HepG2 (cell line): Measurements from ENCODE around the gene ATP1A2. TPM values are rescaled to one million over a fixed set of nuclear protein-coding genes. Genes with fewer than 3 reads are reported as not detected.

Source experiments
- ATAC-seq: fragments of 200-7000 bp; cut with Tn5 transposase; 3 replicates; pipeline ENCODE4 v1.9.1; 2020; ENCODE audit warnings: mild to moderate bottlenecking, moderate library complexity
- BruUV-seq: library from RNA; stranded (reverse); fragments of 400-500 nt; replicated peaks from 2 replicates; lab custom pipeline; 2021; lab: Mats Ljungman, UMichigan
- CTCF ChIA-PET: fragments of 300-600 bp; formaldehyde crosslinking; extraction: SDS; loops from one replicate; lab custom pipeline; 2021; ENCODE audit warnings: low total read pairs, inconsistent platforms, low intra/inter-chr PET ratio; lab: Yijun Ruan, JAX
- POLR2A ChIA-PET: fragments of 350-600 bp; sonication (Branson Sonifier 250); formaldehyde crosslinking; loops from one replicate; lab custom pipeline; 2020; ENCODE audit warnings: antibody characterized with exemption, inconsistent platforms; lab: Yijun Ruan, JAX
- DNase-seq: peaks from one replicate; pipeline ENCODE4 v3.0.0-alpha.2; 2015; ENCODE audit warnings: low spot score
- FAIRE-seq: peaks from 3 replicates; lab custom pipeline; 2011; peaks lifted over from hg19 to GRCh38; lab: Jason Lieb, UNC
- H2AFZ ChIP-seq: one replicate; pipeline ENCODE4 v1.6.1; 2011; ENCODE audit warnings: low read length, inconsistent platforms
- H3K27ac ChIP-seq: fragments of 300-600 bp; 3 replicates; pipeline ENCODE4 v1.8.0; 2011; ENCODE audit warnings: mixed run types, mild to moderate bottlenecking, mixed read lengths, low read length, inconsistent platforms; ENCODE audit not compliant: insufficient read depth; ENCODE audit errors: extremely low read length
- H3K27me3 ChIP-seq, 2 experiments: fragments of 200-600 bp in 1 of 2; 2 replicates in 1 of 2; 3 replicates in 1 of 2; pipeline versions ENCODE4 v1.6.0 to v1.8.0; 2011; ENCODE audit warnings: low read length in 2 of 2, mild to moderate bottlenecking in 2 of 2, moderate library complexity in 2 of 2, inconsistent platforms in 1 of 2; ENCODE audit not compliant: insufficient read depth in 2 of 2, control insufficient read depth in 1 of 2
- H3K36me3 ChIP-seq, 2 experiments: fragments of 200-600 bp in 1 of 2; replicated peaks in 1 of 2; 2 replicates in 1 of 2; 3 replicates in 1 of 2; pipeline versions ENCODE4 v1.5.1 to v1.8.0; 2011; ENCODE audit warnings: low read length in 2 of 2, inconsistent platforms in 1 of 2; ENCODE audit not compliant: insufficient read depth in 2 of 2, control insufficient read depth in 1 of 2
- H3K4me1 ChIP-seq: 2 replicates; pipeline ENCODE4 v1.5.1; 2012; ENCODE audit warnings: low read length, inconsistent platforms; ENCODE audit not compliant: insufficient read depth
- H3K4me2 ChIP-seq: 2 replicates; pipeline ENCODE4 v1.6.0; 2011; ENCODE audit warnings: low read depth, low read length, inconsistent platforms
- H3K4me3 ChIP-seq, 3 experiments: fragments of 200-600 bp in 1 of 3; sonication (generic), shearing (Covaris generic) in 1 of 3; replicated peaks in 1 of 3; 2 replicates each; pipeline ENCODE4 v1.5.1; 2011 to 2016; ENCODE audit warnings: low read length in 3 of 3, inconsistent platforms in 2 of 3, low read depth in 2 of 3, mild to moderate bottlenecking in 2 of 3, control low read depth in 1 of 3, mixed read lengths in 1 of 3; ENCODE audit not compliant: insufficient read depth in 1 of 3
- H3K79me2 ChIP-seq: one replicate; pipeline ENCODE4 v1.6.1; 2011; ENCODE audit warnings: low read length, inconsistent platforms; ENCODE audit not compliant: insufficient read depth
- H3K9ac ChIP-seq: 2 replicates; pipeline ENCODE4 v1.6.0; 2011; ENCODE audit warnings: mild to moderate bottlenecking, low read depth, low read length, inconsistent platforms; ENCODE audit not compliant: insufficient read depth
- H3K9me3 ChIP-seq: 2 replicates; pipeline ENCODE4 v1.5.1; 2012; ENCODE audit warnings: mild to moderate bottlenecking, low read length
- H4K20me1 ChIP-seq: 2 replicates; pipeline ENCODE4 v1.6.0; 2011; ENCODE audit warnings: inconsistent platforms, mild to moderate bottlenecking, low read length, moderate library complexity; ENCODE audit not compliant: insufficient read depth
- CREM ChIP-seq, 2 experiments: sonication (generic) in 1 of 2; formaldehyde crosslinking in 1 of 2; IDR thresholded peaks; 2 replicates each; pipeline versions ENCODE4 v1.4.0 to v1.6.1; 2016 to 2020; ENCODE audit warnings: antibody characterized with exemption in 1 of 2, mild to moderate bottlenecking in 1 of 2, missing genetic modification reagents in 1 of 2
- ZNF367 ChIP-seq: sonication (generic); formaldehyde crosslinking; IDR thresholded peaks from 2 replicates; pipeline ENCODE4 v1.4.0; 2020; ENCODE audit warnings: missing genetic modification reagents, borderline replicate concordance
- ZNF616 ChIP-seq: sonication (generic); formaldehyde crosslinking; IDR thresholded peaks from 2 replicates; pipeline ENCODE4 v1.5.0; 2020; ENCODE audit warnings: low read depth, mild to moderate bottlenecking, missing genetic modification reagents
- ZNF674 ChIP-seq: sonication (generic); formaldehyde crosslinking; IDR thresholded peaks from 2 replicates; pipeline ENCODE4 v1.5.0; 2020; ENCODE audit warnings: low read depth, mild to moderate bottlenecking, missing genetic modification reagents
- ZNF713 ChIP-seq: sonication (generic); formaldehyde crosslinking; IDR thresholded peaks from 2 replicates; pipeline ENCODE4 v1.4.0; 2020; ENCODE audit warnings: mild to moderate bottlenecking, missing genetic modification reagents
- WGBS: methylation state at CpG from one replicate; pipeline ENCODE4 v1.1.6; 2017; ENCODE audit warnings: low lambda C conversion rate; 5-methylcytosine and 5-hydroxymethylcytosine counted together
- in situ Hi-C: cut with HindIII; loops from 2 replicates; pipeline ENCODE4 v1.10.0; 2017; ENCODE audit warnings: low pct_unique_long_range_greater_than_20kb; ENCODE audit not compliant: extremely low pct_ligation_motif_present
- intact Hi-C: fragments of 100-400 bp; cut with micrococcal nuclease; formaldehyde crosslinking; loops from one replicate; pipeline ENCODE4 v1.10.0; 2022; ENCODE audit not compliant: unreplicated experiment
- polyA plus RNA-seq, 8 experiments: library from polyadenylated mRNA; depleted of rRNA in 3 of 8; stranded (reverse) in 7 of 8; unstranded in 1 of 8; fragments of >200 nt; fragmentation: Illumina TruSeq in 4 of 8; extraction: Trizol in 4 of 8; gene quantifications; 2 replicates each; pipeline versions ENCODE4 v1.2.1 to v1.2.3, GENCODE V29; 2011 to 2016; ENCODE audit warnings: low read depth in 4 of 8, missing spikeins in 1 of 8, mixed read lengths in 1 of 8; ENCODE audit not compliant: insufficient read depth in 1 of 8
- total RNA-seq, 5 experiments: library from RNA; depleted of rRNA; stranded (reverse); fragments of >200 nt; fragmentation: Illumina TruSeq; extraction: Trizol; gene quantifications; 2 replicates each; pipeline ENCODE4 v1.2.3, GENCODE V29; 2016; ENCODE audit warnings: low read depth in 1 of 5
- TF ChIP-seq, protein P1 (sequence below): sonication (generic); formaldehyde crosslinking; conservative IDR thresholded peaks from 2 replicates; pipeline ENCODE4 v1.4.0; 2020; ENCODE audit warnings: mild to moderate bottlenecking, missing genetic modification reagents, moderate library complexity

Gene ATP1A2
- total and polyA plus RNA-seq, 2 of the 13 experiments (the other 11 are each of a cell fraction or from before 2014, with no cell fraction given): 0.16 TPM; not detected in 1

DNA sequence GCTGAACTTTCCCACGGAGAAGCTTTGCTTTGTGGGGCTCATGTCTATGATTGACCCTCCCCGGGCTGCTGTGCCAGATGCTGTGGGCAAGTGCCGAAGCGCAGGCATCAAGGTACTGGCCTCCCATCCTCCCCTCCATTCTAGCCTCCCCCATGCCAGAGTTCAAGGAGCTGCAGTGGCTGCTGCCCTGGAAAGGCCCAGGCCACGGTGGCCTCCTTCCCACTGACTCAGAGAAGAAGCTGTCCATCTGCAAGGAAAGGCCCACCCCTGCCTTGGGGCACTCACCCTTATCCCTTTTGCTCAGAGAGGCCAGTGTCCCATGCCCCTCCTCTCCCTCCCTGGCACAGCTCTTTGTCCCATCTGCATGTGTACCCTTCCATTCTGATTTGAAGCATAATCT is 14.9 kb downstream of the ATP1A2 start:
- in situ Hi-C loops: no loop called here
- H3K9me3 ChIP-seq: no peaks in the 10 kb centered on the region
- H3K4me2 ChIP-seq: no peak overlapping the region
- H3K79me2 ChIP-seq: no peaks in the 10 kb centered on the region
- TF ChIP-seq CREM (IDR thresholded peaks at IDR 0.05) (no peak), CREM (CRISPR knock-in tag; IDR thresholded peaks at IDR 0.05) (no peak), ZNF713 (no peak), ZNF367 (no peak), ZNF674 (CRISPR knock-in tag) (no peak), ZNF616 (CRISPR knock-in tag) (no peak)
- TF ChIP-seq, protein P1, sequence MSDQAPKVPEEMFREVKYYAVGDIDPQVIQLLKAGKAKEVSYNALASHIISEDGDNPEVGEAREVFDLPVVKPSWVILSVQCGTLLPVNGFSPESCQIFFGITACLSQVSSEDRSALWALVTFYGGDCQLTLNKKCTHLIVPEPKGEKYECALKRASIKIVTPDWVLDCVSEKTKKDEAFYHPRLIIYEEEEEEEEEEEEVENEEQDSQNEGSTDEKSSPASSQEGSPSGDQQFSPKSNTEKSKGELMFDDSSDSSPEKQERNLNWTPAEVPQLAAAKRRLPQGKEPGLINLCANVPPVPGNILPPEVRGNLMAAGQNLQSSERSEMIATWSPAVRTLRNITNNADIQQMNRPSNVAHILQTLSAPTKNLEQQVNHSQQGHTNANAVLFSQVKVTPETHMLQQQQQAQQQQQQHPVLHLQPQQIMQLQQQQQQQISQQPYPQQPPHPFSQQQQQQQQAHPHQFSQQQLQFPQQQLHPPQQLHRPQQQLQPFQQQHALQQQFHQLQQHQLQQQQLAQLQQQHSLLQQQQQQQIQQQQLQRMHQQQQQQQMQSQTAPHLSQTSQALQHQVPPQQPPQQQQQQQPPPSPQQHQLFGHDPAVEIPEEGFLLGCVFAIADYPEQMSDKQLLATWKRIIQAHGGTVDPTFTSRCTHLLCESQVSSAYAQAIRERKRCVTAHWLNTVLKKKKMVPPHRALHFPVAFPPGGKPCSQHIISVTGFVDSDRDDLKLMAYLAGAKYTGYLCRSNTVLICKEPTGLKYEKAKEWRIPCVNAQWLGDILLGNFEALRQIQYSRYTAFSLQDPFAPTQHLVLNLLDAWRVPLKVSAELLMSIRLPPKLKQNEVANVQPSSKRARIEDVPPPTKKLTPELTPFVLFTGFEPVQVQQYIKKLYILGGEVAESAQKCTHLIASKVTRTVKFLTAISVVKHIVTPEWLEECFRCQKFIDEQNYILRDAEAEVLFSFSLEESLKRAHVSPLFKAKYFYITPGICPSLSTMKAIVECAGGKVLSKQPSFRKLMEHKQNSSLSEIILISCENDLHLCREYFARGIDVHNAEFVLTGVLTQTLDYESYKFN (CRISPR knock-in tag): no peak
- no peak overlapping the region for H3K4me3 ChIP-seq
- 69% methylated on average over 5 of the region's 5 CpGs for WGBS
- intact Hi-C loops: no loop called here
- POLR2A ChIA-PET: no interaction called here
- H3K36me3 ChIP-seq: no peaks in the 10 kb centered on the region
- ATAC-seq: no peak
- H3K9ac ChIP-seq: no peak overlapping the region
- FAIRE-seq: no peak
- no peak overlapping the region for H3K27ac ChIP-seq
- CTCF ChIA-PET: no interaction called here
- peaks cover 64% of the 10 kb centered on the region for H3K4me1 ChIP-seq
- no peaks in the 10 kb centered on the region for H3K27me3 ChIP-seq
- DNase-seq: no peak
- BruUV-seq: no TSS peak
- H4K20me1 ChIP-seq: no peaks in the 10 kb centered on the region
- H2AFZ ChIP-seq: no peak overlapping the region
